ENCODE measurements around the gene CYP3A5. TPM values are rescaled to one million over a fixed set of nuclear protein-coding genes. Genes with fewer than 3 reads are reported as not detected.
A peak's percentile ranks its signal among the peaks of the same experiment; 100 is the strongest.

The CYP3A5 gene
- total and polyA plus RNA-seq, 2 of the 13 experiments (the other 11 are each of a cell fraction or from before 2014, with no cell fraction given) = 5.7 to 9.3 TPM

- TF ChIP-seq E2F5 (CRISPR knock-in tag; conservative IDR thresholded peaks at IDR 0.05) (no peak), HHEX (CRISPR knock-in tag; IDR thresholded peaks at IDR 0.05) (no peak), ZNF557 (CRISPR knock-in tag; IDR thresholded peaks at IDR 0.05) (peak; percentile 70; the same call in 1 of the 2 replicates), SRY (CRISPR knock-in tag; IDR thresholded peaks at IDR 0.05) (0 out of 2 replicates have a peak, but pooled peaks have one; percentile 6), REXO4 (CRISPR knock-in tag; IDR thresholded peaks at IDR 0.05; ENCODE audit: borderline replicate concordance) (0 out of 2 replicates have a peak, but pooled peaks have one; percentile 5), DR1 (CRISPR knock-in tag; IDR thresholded peaks at IDR 0.05) (no peak), NFRKB (IDR thresholded peaks at IDR 0.05) (no peak), MAFF (IDR thresholded peaks at IDR 0.05; ENCODE audit: low read depth, low read length) (no peak), KDM5A (IDR thresholded peaks at IDR 0.05; ENCODE audit: borderline replicate concordance, low read length) (peak; percentile 68), KAT7 (CRISPR knock-in tag; IDR thresholded peaks at IDR 0.05; ENCODE audit: borderline replicate concordance) (no peak)
- TF ChIP-seq, protein P1, sequence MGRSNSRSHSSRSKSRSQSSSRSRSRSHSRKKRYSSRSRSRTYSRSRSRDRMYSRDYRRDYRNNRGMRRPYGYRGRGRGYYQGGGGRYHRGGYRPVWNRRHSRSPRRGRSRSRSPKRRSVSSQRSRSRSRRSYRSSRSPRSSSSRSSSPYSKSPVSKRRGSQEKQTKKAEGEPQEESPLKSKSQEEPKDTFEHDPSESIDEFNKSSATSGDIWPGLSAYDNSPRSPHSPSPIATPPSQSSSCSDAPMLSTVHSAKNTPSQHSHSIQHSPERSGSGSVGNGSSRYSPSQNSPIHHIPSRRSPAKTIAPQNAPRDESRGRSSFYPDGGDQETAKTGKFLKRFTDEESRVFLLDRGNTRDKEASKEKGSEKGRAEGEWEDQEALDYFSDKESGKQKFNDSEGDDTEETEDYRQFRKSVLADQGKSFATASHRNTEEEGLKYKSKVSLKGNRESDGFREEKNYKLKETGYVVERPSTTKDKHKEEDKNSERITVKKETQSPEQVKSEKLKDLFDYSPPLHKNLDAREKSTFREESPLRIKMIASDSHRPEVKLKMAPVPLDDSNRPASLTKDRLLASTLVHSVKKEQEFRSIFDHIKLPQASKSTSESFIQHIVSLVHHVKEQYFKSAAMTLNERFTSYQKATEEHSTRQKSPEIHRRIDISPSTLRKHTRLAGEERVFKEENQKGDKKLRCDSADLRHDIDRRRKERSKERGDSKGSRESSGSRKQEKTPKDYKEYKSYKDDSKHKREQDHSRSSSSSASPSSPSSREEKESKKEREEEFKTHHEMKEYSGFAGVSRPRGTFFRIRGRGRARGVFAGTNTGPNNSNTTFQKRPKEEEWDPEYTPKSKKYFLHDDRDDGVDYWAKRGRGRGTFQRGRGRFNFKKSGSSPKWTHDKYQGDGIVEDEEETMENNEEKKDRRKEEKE (IDR thresholded peaks at IDR 0.05) = no peak
- TF ChIP-seq, protein P2, sequence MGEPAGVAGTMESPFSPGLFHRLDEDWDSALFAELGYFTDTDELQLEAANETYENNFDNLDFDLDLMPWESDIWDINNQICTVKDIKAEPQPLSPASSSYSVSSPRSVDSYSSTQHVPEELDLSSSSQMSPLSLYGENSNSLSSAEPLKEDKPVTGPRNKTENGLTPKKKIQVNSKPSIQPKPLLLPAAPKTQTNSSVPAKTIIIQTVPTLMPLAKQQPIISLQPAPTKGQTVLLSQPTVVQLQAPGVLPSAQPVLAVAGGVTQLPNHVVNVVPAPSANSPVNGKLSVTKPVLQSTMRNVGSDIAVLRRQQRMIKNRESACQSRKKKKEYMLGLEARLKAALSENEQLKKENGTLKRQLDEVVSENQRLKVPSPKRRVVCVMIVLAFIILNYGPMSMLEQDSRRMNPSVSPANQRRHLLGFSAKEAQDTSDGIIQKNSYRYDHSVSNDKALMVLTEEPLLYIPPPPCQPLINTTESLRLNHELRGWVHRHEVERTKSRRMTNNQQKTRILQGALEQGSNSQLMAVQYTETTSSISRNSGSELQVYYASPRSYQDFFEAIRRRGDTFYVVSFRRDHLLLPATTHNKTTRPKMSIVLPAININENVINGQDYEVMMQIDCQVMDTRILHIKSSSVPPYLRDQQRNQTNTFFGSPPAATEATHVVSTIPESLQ (CRISPR knock-in tag; conservative IDR thresholded peaks at IDR 0.05) = no peak
- TF ChIP-seq, protein P3, sequence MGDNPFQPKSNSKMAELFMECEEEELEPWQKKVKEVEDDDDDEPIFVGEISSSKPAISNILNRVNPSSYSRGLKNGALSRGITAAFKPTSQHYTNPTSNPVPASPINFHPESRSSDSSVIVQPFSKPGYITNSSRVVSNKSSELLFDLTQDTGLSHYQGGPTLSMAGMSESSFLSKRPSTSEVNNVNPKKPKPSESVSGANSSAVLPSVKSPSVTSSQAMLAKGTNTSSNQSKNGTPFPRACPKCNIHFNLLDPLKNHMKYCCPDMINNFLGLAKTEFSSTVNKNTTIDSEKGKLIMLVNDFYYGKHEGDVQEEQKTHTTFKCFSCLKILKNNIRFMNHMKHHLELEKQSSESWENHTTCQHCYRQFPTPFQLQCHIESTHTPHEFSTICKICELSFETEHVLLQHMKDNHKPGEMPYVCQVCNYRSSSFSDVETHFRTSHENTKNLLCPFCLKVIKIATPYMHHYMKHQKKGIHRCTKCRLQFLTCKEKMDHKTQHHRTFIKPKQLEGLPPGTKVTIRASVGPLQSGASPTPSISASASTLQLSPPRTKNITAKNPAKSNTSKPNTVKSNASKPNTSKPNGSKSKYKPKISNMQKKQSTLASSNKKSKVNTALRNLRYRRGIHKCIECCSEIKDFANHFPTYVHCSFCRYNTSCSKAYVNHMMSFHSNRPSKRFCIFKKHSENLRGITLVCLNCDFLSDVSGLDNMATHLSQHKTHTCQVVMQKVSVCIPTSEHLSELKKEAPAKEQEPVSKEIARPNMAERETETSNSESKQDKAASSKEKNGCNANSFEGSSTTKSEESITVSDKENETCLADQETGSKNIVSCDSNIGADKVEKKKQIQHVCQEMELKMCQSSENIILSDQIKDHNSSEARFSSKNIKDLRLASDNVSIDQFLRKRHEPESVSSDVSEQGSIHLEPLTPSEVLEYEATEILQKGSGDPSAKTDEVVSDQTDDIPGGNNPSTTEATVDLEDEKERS (CRISPR knock-in tag; IDR thresholded peaks at IDR 0.05) = peak; percentile 59; the same call in 1 of the 2 replicates
These were observed 62.5 kb downstream of the CYP3A5 start (continued) for GRCh38 chr7:99617192-99617781.

All from HepG2 (cell line).